SK-N-SH treated with all-trans-retinoic acid at 6 μM for 48 hours (cell line): ENCODE measurements around the gene PTGS1.
A peak's percentile ranks its signal among the peaks of the same experiment; 100 is the strongest.
"Not testable (repeated sequence)": the region's sequence is repeated elsewhere in the genome, so short reads cannot be mapped to it uniquely, and the experiment has no call there.

Experiments
- ATAC-seq: fragments of 200-7000 bp; cut with Tn5 transposase; 3 replicates; pipeline ENCODE4 v1.9.1; 2020; ENCODE audit warnings: mild to moderate bottlenecking, moderate library complexity
- BACH2 ChIP-seq: fragments of 250-450 bp; sonication (Bioruptor Pico); IDR thresholded peaks from 2 replicates; pipeline ENCODE4 v1.9.0; 2021; ENCODE audit warnings: mild to moderate bottlenecking, borderline replicate concordance
- CSDC2 ChIP-seq: fragments of 250-450 bp; sonication (Bioruptor Pico); IDR thresholded peaks from 2 replicates; pipeline ENCODE4 v1.5.0; 2020; ENCODE audit warnings: mild to moderate bottlenecking, moderate library complexity
- ESRRG ChIP-seq: fragments of 250-450 bp; sonication (Bioruptor Pico); IDR thresholded peaks from 2 replicates; pipeline ENCODE4 v1.6.1; 2021; ENCODE audit warnings: mild to moderate bottlenecking
- GLIS3 ChIP-seq: fragments of 250-450 bp; sonication (Bioruptor Pico); IDR thresholded peaks from 2 replicates; pipeline ENCODE4 v1.5.0; 2020; ENCODE audit warnings: mild to moderate bottlenecking, moderate library complexity
- ISL1 ChIP-seq: fragments of 250-450 bp; sonication (Bioruptor Pico); IDR thresholded peaks from 2 replicates; pipeline ENCODE4 v2.1.2; 2022; ENCODE audit warnings: mild to moderate bottlenecking, moderate library complexity
- PPARA ChIP-seq: fragments of 250-450 bp; sonication (Bioruptor Pico); IDR thresholded peaks from 2 replicates; pipeline ENCODE4 v1.5.0; 2020; ENCODE audit warnings: mild to moderate bottlenecking, borderline replicate concordance
- RARB ChIP-seq: fragments of 250-450 bp; sonication (Bioruptor Pico); IDR thresholded peaks from 2 replicates; pipeline ENCODE4 v1.8.0; 2021; ENCODE audit warnings: mild to moderate bottlenecking, moderate library complexity
- SNAI2 ChIP-seq: fragments of 250-450 bp; sonication (Bioruptor Pico); IDR thresholded peaks from 2 replicates; pipeline ENCODE4 v1.5.0; 2020; ENCODE audit warnings: mild to moderate bottlenecking, moderate library complexity
- TCF4 ChIP-seq: fragments of 250-450 bp; sonication (Bioruptor Pico); IDR thresholded peaks from 2 replicates; pipeline ENCODE4 v1.8.0; 2021; ENCODE audit warnings: mild to moderate bottlenecking, moderate library complexity, borderline replicate concordance
- TOX ChIP-seq: fragments of 250-450 bp; sonication (Bioruptor Pico); IDR thresholded peaks from 2 replicates; pipeline ENCODE4 v1.8.0; 2021; ENCODE audit warnings: mild to moderate bottlenecking, moderate library complexity, borderline replicate concordance
- ZC3H10 ChIP-seq: fragments of 250-450 bp; sonication (Bioruptor Pico); IDR thresholded peaks from 2 replicates; pipeline ENCODE4 v1.5.1; 2021; ENCODE audit warnings: mild to moderate bottlenecking, moderate library complexity
- ZFP3 ChIP-seq: fragments of 250-450 bp; sonication (Bioruptor Pico); IDR thresholded peaks from 2 replicates; pipeline ENCODE4 v1.5.0; 2020; ENCODE audit warnings: mild to moderate bottlenecking, moderate library complexity
- ZFP30 ChIP-seq: fragments of 450-650 bp; formaldehyde crosslinking; IDR thresholded peaks from 2 replicates; pipeline ENCODE4 v1.5.0; 2022; ENCODE audit warnings: mild to moderate bottlenecking, moderate library complexity
- ZNF565 ChIP-seq: fragments of 450-650 bp; formaldehyde crosslinking; conservative IDR thresholded peaks from 2 replicates; pipeline ENCODE4 v1.5.0; 2020; ENCODE audit warnings: low read depth, mild to moderate bottlenecking, moderate library complexity
- ZNF70 ChIP-seq: fragments of 450-650 bp; formaldehyde crosslinking; IDR thresholded peaks from 2 replicates; pipeline ENCODE4 v1.5.0; 2020; ENCODE audit warnings: mild to moderate bottlenecking, moderate library complexity
- ZNF8 ChIP-seq: fragments of 450-650 bp; formaldehyde crosslinking; IDR thresholded peaks from 2 replicates; pipeline ENCODE4 v1.5.0; 2020; ENCODE audit warnings: mild to moderate bottlenecking, moderate library complexity
- TF ChIP-seq, protein P1 (sequence below): fragments of 250-450 bp; sonication (Bioruptor Pico); IDR thresholded peaks from 2 replicates; pipeline ENCODE4 v1.5.0; 2020; ENCODE audit warnings: mild to moderate bottlenecking, moderate library complexity
- TF ChIP-seq, protein P2 (sequence below): fragments of 250-450 bp; sonication (Bioruptor Pico); IDR thresholded peaks from 2 replicates; pipeline ENCODE4 v1.8.0; 2020; ENCODE audit warnings: mild to moderate bottlenecking, moderate library complexity, borderline replicate concordance
- TF ChIP-seq, protein P3 (sequence below): fragments of 250-450 bp; sonication (Bioruptor Pico); IDR thresholded peaks from 2 replicates; pipeline ENCODE4 v1.8.0; 2021; ENCODE audit warnings: low read depth, mild to moderate bottlenecking, moderate library complexity, borderline replicate concordance
- TF ChIP-seq, protein P4 (sequence below): fragments of 250-450 bp; sonication (Bioruptor Pico); IDR thresholded peaks from 2 replicates; pipeline ENCODE4 v1.5.1; 2020; ENCODE audit warnings: low read depth, mild to moderate bottlenecking, moderate library complexity
- TF ChIP-seq, protein P5 (sequence below): fragments of 250-450 bp; sonication (Bioruptor Pico); IDR thresholded peaks from 2 replicates; pipeline ENCODE4 v1.5.1; 2021; ENCODE audit warnings: mild to moderate bottlenecking, moderate library complexity

PTGS1 gene

DNA sequence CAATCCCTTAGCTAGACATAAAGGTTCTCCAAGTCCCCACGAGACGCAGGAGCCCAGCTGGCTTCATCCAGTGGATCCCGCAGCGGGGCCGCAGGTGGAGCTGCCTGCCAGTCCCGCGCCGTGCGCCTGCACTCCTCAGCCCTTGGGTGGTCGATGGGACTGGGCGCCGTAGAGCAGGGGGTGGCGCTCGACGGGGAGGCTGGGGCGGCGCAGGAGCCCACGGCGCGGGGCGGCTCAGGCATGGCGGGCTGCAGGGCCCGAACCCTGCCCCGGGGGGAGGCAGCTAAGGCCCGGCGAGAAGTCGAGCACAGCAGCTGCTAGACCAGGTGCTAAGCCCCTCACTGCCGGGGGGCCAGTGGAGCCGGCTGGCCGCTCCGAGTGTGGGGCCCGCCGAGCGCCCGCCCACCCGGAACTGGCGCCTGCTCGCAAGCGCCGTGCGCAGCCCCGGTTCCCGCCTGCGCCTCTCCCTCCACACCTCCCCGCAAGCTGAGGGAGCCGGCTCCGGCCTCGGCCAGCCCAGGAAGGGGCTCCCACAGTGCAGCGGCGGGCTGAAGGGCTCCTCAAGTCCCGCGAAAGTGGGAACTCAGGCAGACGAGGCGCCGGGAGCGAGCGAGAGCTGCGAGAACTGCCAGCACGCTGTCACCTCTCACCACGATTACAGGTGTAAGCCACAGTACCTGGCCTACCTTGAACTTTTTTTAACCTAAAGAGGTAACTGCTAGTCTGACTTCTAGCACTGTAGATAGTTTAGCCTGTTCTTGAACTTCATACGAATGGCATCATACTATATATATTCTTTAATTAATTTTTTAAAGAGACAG is 35.5 kb downstream of the PTGS1 start:
- TF ChIP-seq GLIS3: no peak
- no peak for TF ChIP-seq ESRRG (CRISPR knock-in tag)
- no peak for TF ChIP-seq ZNF565 (CRISPR knock-in tag)
- TF ChIP-seq ZNF70 (CRISPR knock-in tag): no peak
- TF ChIP-seq ZFP30 (CRISPR knock-in tag): no peak
- TF ChIP-seq, protein P1, sequence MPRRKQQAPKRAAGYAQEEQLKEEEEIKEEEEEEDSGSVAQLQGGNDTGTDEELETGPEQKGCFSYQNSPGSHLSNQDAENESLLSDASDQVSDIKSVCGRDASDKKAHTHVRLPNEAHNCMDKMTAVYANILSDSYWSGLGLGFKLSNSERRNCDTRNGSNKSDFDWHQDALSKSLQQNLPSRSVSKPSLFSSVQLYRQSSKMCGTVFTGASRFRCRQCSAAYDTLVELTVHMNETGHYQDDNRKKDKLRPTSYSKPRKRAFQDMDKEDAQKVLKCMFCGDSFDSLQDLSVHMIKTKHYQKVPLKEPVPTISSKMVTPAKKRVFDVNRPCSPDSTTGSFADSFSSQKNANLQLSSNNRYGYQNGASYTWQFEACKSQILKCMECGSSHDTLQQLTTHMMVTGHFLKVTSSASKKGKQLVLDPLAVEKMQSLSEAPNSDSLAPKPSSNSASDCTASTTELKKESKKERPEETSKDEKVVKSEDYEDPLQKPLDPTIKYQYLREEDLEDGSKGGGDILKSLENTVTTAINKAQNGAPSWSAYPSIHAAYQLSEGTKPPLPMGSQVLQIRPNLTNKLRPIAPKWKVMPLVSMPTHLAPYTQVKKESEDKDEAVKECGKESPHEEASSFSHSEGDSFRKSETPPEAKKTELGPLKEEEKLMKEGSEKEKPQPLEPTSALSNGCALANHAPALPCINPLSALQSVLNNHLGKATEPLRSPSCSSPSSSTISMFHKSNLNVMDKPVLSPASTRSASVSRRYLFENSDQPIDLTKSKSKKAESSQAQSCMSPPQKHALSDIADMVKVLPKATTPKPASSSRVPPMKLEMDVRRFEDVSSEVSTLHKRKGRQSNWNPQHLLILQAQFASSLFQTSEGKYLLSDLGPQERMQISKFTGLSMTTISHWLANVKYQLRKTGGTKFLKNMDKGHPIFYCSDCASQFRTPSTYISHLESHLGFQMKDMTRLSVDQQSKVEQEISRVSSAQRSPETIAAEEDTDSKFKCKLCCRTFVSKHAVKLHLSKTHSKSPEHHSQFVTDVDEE (CRISPR knock-in tag): no peak
- TF ChIP-seq ZNF8: no peak
- no peak for TF ChIP-seq ISL1 (CRISPR knock-in tag)
- no peak for TF ChIP-seq CSDC2 (CRISPR knock-in tag)
- TF ChIP-seq, protein P2, sequence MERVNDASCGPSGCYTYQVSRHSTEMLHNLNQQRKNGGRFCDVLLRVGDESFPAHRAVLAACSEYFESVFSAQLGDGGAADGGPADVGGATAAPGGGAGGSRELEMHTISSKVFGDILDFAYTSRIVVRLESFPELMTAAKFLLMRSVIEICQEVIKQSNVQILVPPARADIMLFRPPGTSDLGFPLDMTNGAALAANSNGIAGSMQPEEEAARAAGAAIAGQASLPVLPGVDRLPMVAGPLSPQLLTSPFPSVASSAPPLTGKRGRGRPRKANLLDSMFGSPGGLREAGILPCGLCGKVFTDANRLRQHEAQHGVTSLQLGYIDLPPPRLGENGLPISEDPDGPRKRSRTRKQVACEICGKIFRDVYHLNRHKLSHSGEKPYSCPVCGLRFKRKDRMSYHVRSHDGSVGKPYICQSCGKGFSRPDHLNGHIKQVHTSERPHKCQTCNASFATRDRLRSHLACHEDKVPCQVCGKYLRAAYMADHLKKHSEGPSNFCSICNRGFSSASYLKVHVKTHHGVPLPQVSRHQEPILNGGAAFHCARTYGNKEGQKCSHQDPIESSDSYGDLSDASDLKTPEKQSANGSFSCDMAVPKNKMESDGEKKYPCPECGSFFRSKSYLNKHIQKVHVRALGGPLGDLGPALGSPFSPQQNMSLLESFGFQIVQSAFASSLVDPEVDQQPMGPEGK (CRISPR knock-in tag): no peak
- TF ChIP-seq BACH2: no peak
- TF ChIP-seq, protein P3, sequence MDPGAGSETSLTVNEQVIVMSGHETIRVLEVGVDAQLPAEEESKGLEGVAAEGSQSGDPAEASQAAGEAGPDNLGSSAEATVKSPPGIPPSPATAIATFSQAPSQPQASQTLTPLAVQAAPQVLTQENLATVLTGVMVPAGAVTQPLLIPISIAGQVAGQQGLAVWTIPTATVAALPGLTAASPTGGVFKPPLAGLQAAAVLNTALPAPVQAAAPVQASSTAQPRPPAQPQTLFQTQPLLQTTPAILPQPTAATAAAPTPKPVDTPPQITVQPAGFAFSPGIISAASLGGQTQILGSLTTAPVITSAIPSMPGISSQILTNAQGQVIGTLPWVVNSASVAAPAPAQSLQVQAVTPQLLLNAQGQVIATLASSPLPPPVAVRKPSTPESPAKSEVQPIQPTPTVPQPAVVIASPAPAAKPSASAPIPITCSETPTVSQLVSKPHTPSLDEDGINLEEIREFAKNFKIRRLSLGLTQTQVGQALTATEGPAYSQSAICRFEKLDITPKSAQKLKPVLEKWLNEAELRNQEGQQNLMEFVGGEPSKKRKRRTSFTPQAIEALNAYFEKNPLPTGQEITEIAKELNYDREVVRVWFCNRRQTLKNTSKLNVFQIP (CRISPR knock-in tag): no peak
- TF ChIP-seq ZC3H10 (CRISPR knock-in tag): no peak
- TF ChIP-seq TOX (CRISPR knock-in tag): no peak
- TF ChIP-seq TCF4: no peak
- no peak for TF ChIP-seq ZFP3 (CRISPR knock-in tag)
- TF ChIP-seq, protein P4, sequence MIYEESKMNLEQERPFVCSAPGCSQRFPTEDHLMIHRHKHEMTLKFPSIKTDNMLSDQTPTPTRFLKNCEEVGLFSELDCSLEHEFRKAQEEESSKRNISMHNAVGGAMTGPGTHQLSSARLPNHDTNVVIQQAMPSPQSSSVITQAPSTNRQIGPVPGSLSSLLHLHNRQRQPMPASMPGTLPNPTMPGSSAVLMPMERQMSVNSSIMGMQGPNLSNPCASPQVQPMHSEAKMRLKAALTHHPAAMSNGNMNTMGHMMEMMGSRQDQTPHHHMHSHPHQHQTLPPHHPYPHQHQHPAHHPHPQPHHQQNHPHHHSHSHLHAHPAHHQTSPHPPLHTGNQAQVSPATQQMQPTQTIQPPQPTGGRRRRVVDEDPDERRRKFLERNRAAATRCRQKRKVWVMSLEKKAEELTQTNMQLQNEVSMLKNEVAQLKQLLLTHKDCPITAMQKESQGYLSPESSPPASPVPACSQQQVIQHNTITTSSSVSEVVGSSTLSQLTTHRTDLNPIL (CRISPR knock-in tag): no peak
- no peak for TF ChIP-seq PPARA (CRISPR knock-in tag)
- no peak for TF ChIP-seq SNAI2 (CRISPR knock-in tag)
- TF ChIP-seq, protein P5, sequence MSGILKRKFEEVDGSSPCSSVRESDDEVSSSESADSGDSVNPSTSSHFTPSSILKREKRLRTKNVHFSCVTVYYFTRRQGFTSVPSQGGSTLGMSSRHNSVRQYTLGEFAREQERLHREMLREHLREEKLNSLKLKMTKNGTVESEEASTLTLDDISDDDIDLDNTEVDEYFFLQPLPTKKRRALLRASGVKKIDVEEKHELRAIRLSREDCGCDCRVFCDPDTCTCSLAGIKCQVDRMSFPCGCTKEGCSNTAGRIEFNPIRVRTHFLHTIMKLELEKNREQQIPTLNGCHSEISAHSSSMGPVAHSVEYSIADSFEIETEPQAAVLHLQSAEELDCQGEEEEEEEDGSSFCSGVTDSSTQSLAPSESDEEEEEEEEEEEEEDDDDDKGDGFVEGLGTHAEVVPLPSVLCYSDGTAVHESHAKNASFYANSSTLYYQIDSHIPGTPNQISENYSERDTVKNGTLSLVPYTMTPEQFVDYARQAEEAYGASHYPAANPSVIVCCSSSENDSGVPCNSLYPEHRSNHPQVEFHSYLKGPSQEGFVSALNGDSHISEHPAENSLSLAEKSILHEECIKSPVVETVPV (CRISPR knock-in tag): no peak
- peak; percentile 38 for ATAC-seq

DNA sequence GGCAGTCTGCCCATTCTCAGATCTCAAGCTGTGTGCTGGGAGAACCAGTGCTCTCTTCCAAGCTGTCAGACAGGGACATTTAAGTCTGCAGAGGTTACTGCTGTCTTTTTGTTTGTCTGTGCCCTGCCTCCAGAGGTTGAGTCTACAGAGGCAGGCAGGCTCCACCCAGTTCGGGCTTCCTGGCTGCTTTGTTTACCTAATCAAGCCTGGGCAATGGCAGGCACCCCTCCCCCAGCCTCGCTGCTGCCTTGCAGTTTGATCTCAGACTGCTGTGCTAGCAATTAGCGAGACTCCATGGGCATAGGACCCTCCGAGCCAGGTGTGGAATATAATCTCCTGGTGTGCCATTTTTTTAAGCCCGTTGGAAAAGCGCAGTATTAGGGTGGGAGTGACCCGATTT is 43.3 kb downstream of the PTGS1 start:
- not testable (repeated sequence) for ATAC-seq

DNA sequence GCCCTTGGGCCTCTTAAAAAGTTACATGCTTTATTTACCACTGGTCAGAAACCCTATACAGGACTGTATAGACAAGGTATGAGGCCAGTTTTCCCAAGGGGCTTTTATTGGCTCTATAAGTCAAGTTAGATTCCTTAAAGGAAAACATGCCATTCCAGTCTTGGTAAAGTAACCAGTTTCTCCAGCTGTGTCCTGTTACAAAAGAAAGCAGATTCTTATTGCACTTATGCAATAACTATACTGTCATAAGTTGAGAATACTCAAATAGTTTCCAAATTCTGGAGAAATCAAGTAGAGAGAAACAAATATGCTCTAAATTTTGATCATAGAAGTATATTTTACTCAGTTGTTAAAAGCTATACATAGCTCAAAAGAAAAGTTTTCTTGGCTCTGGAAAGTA is 47.2 kb downstream of the PTGS1 start:
- TF ChIP-seq, protein P5 (CRISPR knock-in tag): no peak
- TF ChIP-seq BACH2 (no peak), TOX (CRISPR knock-in tag) (no peak), ZFP30 (CRISPR knock-in tag) (no peak), ZNF70 (CRISPR knock-in tag) (no peak), GLIS3 (no peak), RARB (CRISPR knock-in tag) (no peak), TCF4 (no peak)
- TF ChIP-seq, protein P4 (CRISPR knock-in tag): no peak
- TF ChIP-seq, protein P3 (CRISPR knock-in tag): no peak

More for the DNA sequence above, 47.2 kb downstream of the PTGS1 start:
- no peak for ATAC-seq
